H1 (cell line): ENCODE data around the gene GGN. TPM values are rescaled to one million over a fixed set of nuclear protein-coding genes. Genes with fewer than 3 reads are reported as not detected.

ENCODE experiments used
- SIN3A ChIP-seq, 2 experiments: IDR thresholded peaks in 1 of 2; conservative IDR thresholded peaks in 1 of 2; 2 replicates each; pipeline ENCODE4 v1.6.1; 2011 to 2012; ENCODE audit warnings: low read length in 2 of 2, improper control_type of control experiment in 1 of 2, low read depth in 1 of 2, mild to moderate bottlenecking in 1 of 2
- polyA plus RNA-seq, 7 experiments: library from polyadenylated mRNA; depleted of rRNA in 3 of 7; stranded (reverse) in 5 of 7; unstranded in 2 of 7; fragments of >200 nt in 5 of 7; fragments of 200-250 nt in 2 of 7; gene quantifications; 1 replicate in 5 of 7; 2 replicates in 1 of 7; 4 replicates in 1 of 7; pipeline versions ENCODE4 v1.2.1 to v1.2.3, GENCODE V29; 2011 to 2013; ENCODE audit warnings: missing spikeins in 2 of 7, mixed read lengths in 2 of 7
- total RNA-seq: library from RNA; stranded (reverse); fragmentation: NEBNext Ultra II Directional; extraction: Animal tissue kit (Norgen Biotek cat#: 25700); gene quantifications from 2 replicates; pipeline ENCODE4 v1.2.1, GENCODE V29; 2021

Gene GGN
- total and polyA plus RNA-seq, 2 of the 8 experiments (the other 6 are each of a cell fraction or from before 2014, with no cell fraction given), result 0.47 to 1.2 TPM

- peak; percentile 95 to 97; a peak in 3 of 4 replicates for TF ChIP-seq SIN3A (conservative IDR thresholded peaks at IDR 0.05 in 1 of 2, IDR thresholded peaks at IDR 0.05 in 1 of 2; ENCODE audit: low read depth in 1 of 2, low read length in 2 of 2)
Measured at GRCh38 chr19:38374332-38375097, 13.3 kb downstream of the GGN start, which contains the start of gene PSMD8 (continued).
